DND-41 (cell line): ENCODE data around the gene SHTN1.

ENCODE experiments used
- EZH2 ChIP-seq: IDR thresholded peaks from 3 replicates; pipeline ENCODE4 v1.6.1; 2012; ENCODE audit warnings: borderline replicate concordance, low read depth, mild to moderate bottlenecking, moderate library complexity, low read length, inconsistent platforms; ENCODE audit not compliant: severe bottlenecking
- TF ChIP-seq, protein P1 (sequence below): IDR thresholded peaks from 2 replicates; pipeline ENCODE4 v1.5.1; 2012; ENCODE audit warnings: borderline replicate concordance, low read length, moderate library complexity, mild to moderate bottlenecking; ENCODE audit not compliant: poor library complexity, severe bottlenecking; ENCODE audit errors: extremely low read depth

DNA sequence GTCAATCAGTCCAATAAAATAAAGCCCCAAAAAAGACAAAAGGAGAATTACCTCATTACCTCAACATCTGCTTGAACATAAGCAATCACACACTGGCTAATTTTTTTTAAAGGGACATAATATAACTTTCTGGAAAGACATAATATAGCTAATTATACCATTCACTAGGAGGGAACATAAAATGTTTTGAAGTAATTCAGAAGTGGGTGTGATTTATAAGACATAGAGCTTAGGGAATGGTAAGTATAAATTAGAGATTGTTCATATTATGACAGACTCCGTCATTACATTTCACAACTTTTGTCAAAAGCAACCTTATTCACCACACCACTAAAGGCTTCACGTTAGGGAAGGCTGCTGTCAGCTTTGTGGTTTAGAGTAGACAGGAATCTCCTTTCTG, 3.8 kb downstream of the SHTN1 start:
- TF ChIP-seq, protein P1, sequence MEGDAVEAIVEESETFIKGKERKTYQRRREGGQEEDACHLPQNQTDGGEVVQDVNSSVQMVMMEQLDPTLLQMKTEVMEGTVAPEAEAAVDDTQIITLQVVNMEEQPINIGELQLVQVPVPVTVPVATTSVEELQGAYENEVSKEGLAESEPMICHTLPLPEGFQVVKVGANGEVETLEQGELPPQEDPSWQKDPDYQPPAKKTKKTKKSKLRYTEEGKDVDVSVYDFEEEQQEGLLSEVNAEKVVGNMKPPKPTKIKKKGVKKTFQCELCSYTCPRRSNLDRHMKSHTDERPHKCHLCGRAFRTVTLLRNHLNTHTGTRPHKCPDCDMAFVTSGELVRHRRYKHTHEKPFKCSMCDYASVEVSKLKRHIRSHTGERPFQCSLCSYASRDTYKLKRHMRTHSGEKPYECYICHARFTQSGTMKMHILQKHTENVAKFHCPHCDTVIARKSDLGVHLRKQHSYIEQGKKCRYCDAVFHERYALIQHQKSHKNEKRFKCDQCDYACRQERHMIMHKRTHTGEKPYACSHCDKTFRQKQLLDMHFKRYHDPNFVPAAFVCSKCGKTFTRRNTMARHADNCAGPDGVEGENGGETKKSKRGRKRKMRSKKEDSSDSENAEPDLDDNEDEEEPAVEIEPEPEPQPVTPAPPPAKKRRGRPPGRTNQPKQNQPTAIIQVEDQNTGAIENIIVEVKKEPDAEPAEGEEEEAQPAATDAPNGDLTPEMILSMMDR, result no peak
- TF ChIP-seq EZH2, result no peak
